A172 (cell line): ENCODE results near the gene ZBTB7B. TPM values are rescaled to one million over a fixed set of nuclear protein-coding genes. Genes with fewer than 3 reads are reported as not detected.

Source experiments
- DNase-seq: peaks from one replicate; pipeline ENCODE4 v3.0.0-alpha.2; 2015; ENCODE audit warnings: low spot score
- total RNA-seq: library from RNA; depleted of rRNA; stranded (reverse); fragments of >200 nt; shearing (Covaris generic); gene quantifications from 2 replicates; pipeline ENCODE4 v1.2.3, GENCODE V29; 2014; rRNA removed

ZBTB7B gene
- total RNA-seq = 27.3 and 29.5 TPM in 2 replicates

GRCh38 chr1:155002464-155003226 is at the start of gene ZBTB7B:
ZBTB7B (plus strand) TSS chr1:155002802; CDS start chr1:155014661, 11,859 bp downstream.
- peak; percentile 53 for DNase-seq

- no peak for DNase-seq
Observed at GRCh38 chr1:154953611-154954038, 49.0 kb upstream of the ZBTB7B start.

- no peak for DNase-seq
Observed at GRCh38 chr1:154954541-154954940, 48.1 kb upstream of the ZBTB7B start.

- peak; percentile 49 for DNase-seq
Observed at GRCh38 chr1:154955039-154955717, 47.4 kb upstream of the ZBTB7B start.

- peak; percentile 89 for DNase-seq
Observed at GRCh38 chr1:154955718-154956543, 46.7 kb upstream of the ZBTB7B start, which contains the start of gene PBXIP1. PBXIP1 (minus strand) TSS chr1:154956099; CDS start chr1:154953721, 2,378 bp downstream.

- no peak for DNase-seq
Observed at GRCh38 chr1:154956544-154956941, 46.1 kb upstream of the ZBTB7B start.

GRCh38 chr1:154957091-154957657 is 45.4 kb upstream of the ZBTB7B start:
- DNase-seq = no peak

- DNase-seq = no peak
Observed at GRCh38 chr1:154958036-154958435, 44.6 kb upstream of the ZBTB7B start.

- no peak for DNase-seq
Observed at GRCh38 chr1:154958681-154959425, 43.7 kb upstream of the ZBTB7B start.

- DNase-seq = no peak
Observed at GRCh38 chr1:154959426-154959780, 43.2 kb upstream of the ZBTB7B start.

- DNase-seq = no peak
Observed at GRCh38 chr1:154960446-154961136, 42.0 kb upstream of the ZBTB7B start.

- peak; percentile 68 for DNase-seq
Observed at GRCh38 chr1:154961207-154962155, 41.1 kb upstream of the ZBTB7B start, which contains the start of gene PYGO2. PYGO2 (minus strand) TSS chr1:154961782; CDS start chr1:154961576, 206 bp downstream.

GRCh38 chr1:154962156-154962749 is 40.3 kb upstream of the ZBTB7B start:
- DNase-seq = no peak

GRCh38 chr1:154962795-154963330 is 39.7 kb upstream of the ZBTB7B start:
- DNase-seq = no peak

- DNase-seq = no peak
Observed at GRCh38 chr1:154963643-154964042, 39.0 kb upstream of the ZBTB7B start.

GRCh38 chr1:154964359-154964758 is 38.2 kb upstream of the ZBTB7B start:
- no peak for DNase-seq

GRCh38 chr1:154966111-154966510 is 36.5 kb upstream of the ZBTB7B start:
- no peak for DNase-seq

GRCh38 chr1:154967331-154967950 is 35.2 kb upstream of the ZBTB7B start:
- no peak for DNase-seq
